H9 (cell line): ENCODE data around the gene PLA2R1. TPM values are rescaled to one million over a fixed set of nuclear protein-coding genes. Genes with fewer than 3 reads are reported as not detected.

Source experiments
- DNase-seq: peaks from one replicate; pipeline ENCODE4 v3.0.0-alpha.2; 2017
- H2AFZ ChIP-seq: one replicate; pipeline ENCODE4 v1.6.1; 2013; ENCODE audit warnings: mild to moderate bottlenecking, low read length, control low read depth, moderate library complexity
- H2AK5ac ChIP-seq: 2 replicates; pipeline ENCODE4 v1.6.1; 2013; ENCODE audit warnings: low read length, control low read depth, mixed read lengths; ENCODE audit not compliant: insufficient read length
- H2BK120ac ChIP-seq: one replicate; pipeline ENCODE4 v1.6.1; 2013; ENCODE audit warnings: low read depth, mild to moderate bottlenecking, low read length, control low read depth, inconsistent platforms; ENCODE audit not compliant: poor library complexity, severe bottlenecking
- H2BK12ac ChIP-seq: 2 replicates; pipeline ENCODE4 v1.6.1; 2013; ENCODE audit warnings: low read length, control low read depth, mixed read lengths, low read depth; ENCODE audit not compliant: insufficient read length
- H2BK15ac ChIP-seq: 2 replicates; pipeline ENCODE4 v1.6.1; 2013; ENCODE audit warnings: low read depth, low read length, control low read depth
- H2BK20ac ChIP-seq: one replicate; pipeline ENCODE4 v1.6.1; 2013; ENCODE audit warnings: low read depth, mild to moderate bottlenecking, low read length, control low read depth, inconsistent platforms; ENCODE audit not compliant: poor library complexity, severe bottlenecking
- H2BK5ac ChIP-seq: 2 replicates; pipeline ENCODE4 v1.6.1; 2013; ENCODE audit warnings: low read length, control low read depth, mixed read lengths; ENCODE audit not compliant: insufficient read length
- H3K14ac ChIP-seq: 2 replicates; pipeline ENCODE4 v1.6.1; 2013; ENCODE audit warnings: low read length, control low read depth; ENCODE audit not compliant: insufficient read depth
- H3K18ac ChIP-seq: 2 replicates; pipeline ENCODE4 v1.6.1; 2013; ENCODE audit warnings: low read depth, mild to moderate bottlenecking, mixed read lengths, low read length, control low read depth; ENCODE audit not compliant: insufficient read length
- H3K23ac ChIP-seq: 2 replicates; pipeline ENCODE4 v1.6.1; 2013; ENCODE audit warnings: low read length, control low read depth, mixed read lengths, low read depth; ENCODE audit not compliant: insufficient read length
- H3K23me2 ChIP-seq: 2 replicates; pipeline ENCODE4 v1.6.1; 2013; ENCODE audit warnings: low read depth, mild to moderate bottlenecking, mixed read lengths, low read length, control low read depth; ENCODE audit not compliant: insufficient read length, poor library complexity, severe bottlenecking
- H3K27ac ChIP-seq: 2 replicates; pipeline ENCODE4 v1.5.1; 2013; ENCODE audit warnings: low read length, control low read depth, mixed read lengths, low read depth; ENCODE audit not compliant: insufficient read length
- H3K27me3 ChIP-seq: 2 replicates; pipeline ENCODE4 v1.6.1; 2013; ENCODE audit warnings: low read length, control low read depth, inconsistent platforms; ENCODE audit not compliant: insufficient read depth
- H3K4ac ChIP-seq: 2 replicates; pipeline ENCODE4 v1.6.1; 2013; ENCODE audit warnings: low read depth, mild to moderate bottlenecking, control low read depth, inconsistent platforms, low read length, moderate library complexity
- H3K4me1 ChIP-seq: 2 replicates; pipeline ENCODE4 v1.6.1; 2013; ENCODE audit warnings: low read length, control low read depth, inconsistent platforms; ENCODE audit not compliant: insufficient read depth
- H3K4me2 ChIP-seq: 2 replicates; pipeline ENCODE4 v1.6.1; 2013; ENCODE audit warnings: low read length, control low read depth, mixed read lengths; ENCODE audit not compliant: insufficient read length, insufficient read depth
- H3K56ac ChIP-seq: 2 replicates; pipeline ENCODE4 v1.6.1; 2013; ENCODE audit warnings: low read depth, mild to moderate bottlenecking, mixed read lengths, low read length, control low read depth; ENCODE audit not compliant: insufficient read length
- H3K79me1 ChIP-seq: 2 replicates; pipeline ENCODE4 v1.6.1; 2013; ENCODE audit warnings: low read depth, mild to moderate bottlenecking, moderate library complexity, low read length, control low read depth, inconsistent platforms; ENCODE audit not compliant: insufficient read depth, poor library complexity, severe bottlenecking
- H3K79me2 ChIP-seq: 2 replicates; pipeline ENCODE4 v1.6.1; 2013; ENCODE audit warnings: low read length, control low read depth, inconsistent platforms; ENCODE audit not compliant: insufficient read depth
- H3K9ac ChIP-seq: 2 replicates; pipeline ENCODE4 v1.6.1; 2013; ENCODE audit warnings: low read length, control low read depth, mixed read lengths; ENCODE audit not compliant: insufficient read length; ENCODE audit errors: extremely low read depth
- H3K9me3 ChIP-seq: one replicate; pipeline ENCODE4 v1.6.1; 2013; ENCODE audit warnings: low read depth, low read length, inconsistent platforms; ENCODE audit not compliant: control insufficient read depth
- H3T11ph ChIP-seq: one replicate; pipeline ENCODE4 v1.6.1; 2013; ENCODE audit warnings: mild to moderate bottlenecking, low read length, control low read depth, inconsistent platforms
- H4K20me1 ChIP-seq: one replicate; pipeline ENCODE4 v1.6.1; 2013; ENCODE audit not compliant: control insufficient read depth, insufficient read length, insufficient read depth
- H4K5ac ChIP-seq: 2 replicates; pipeline ENCODE4 v1.6.1; 2013; ENCODE audit warnings: low read depth, mild to moderate bottlenecking, mixed read lengths, low read length, control low read depth; ENCODE audit not compliant: insufficient read length
- H4K8ac ChIP-seq: replicated peaks from 2 replicates; pipeline ENCODE4 v1.6.1; 2013; ENCODE audit warnings: low read length, control low read depth, mixed read lengths, low read depth; ENCODE audit not compliant: insufficient read length
- H4K91ac ChIP-seq: 2 replicates; pipeline ENCODE4 v1.6.1; 2013; ENCODE audit warnings: low read depth, mild to moderate bottlenecking, moderate library complexity, mixed read lengths, low read length, control low read depth; ENCODE audit not compliant: insufficient read length
- H3K27ac Mint-ChIP-seq, 3 experiments: 2 replicates in 2 of 3; 3 replicates in 1 of 3; pipeline ENCODE4 v1.8.0; 2020 to 2021; ENCODE audit warnings: mixed read lengths in 3 of 3, mild to moderate bottlenecking in 1 of 3, moderate library complexity in 1 of 3
- H3K27me3 Mint-ChIP-seq: 2 replicates; pipeline ENCODE4 v1.8.0; 2021; ENCODE audit warnings: low read depth, mild to moderate bottlenecking, moderate library complexity, mixed read lengths
- H3K36me3 Mint-ChIP-seq, 3 experiments: 2 replicates in 2 of 3; 3 replicates in 1 of 3; pipeline ENCODE4 v1.8.0; 2020 to 2021; ENCODE audit warnings: low read depth in 3 of 3, mixed read lengths in 3 of 3; ENCODE audit not compliant: insufficient read depth in 1 of 3
- H3K4me1 Mint-ChIP-seq, 2 experiments: 2 replicates each; pipeline ENCODE4 v1.8.0; 2020; ENCODE audit warnings: mixed read lengths in 2 of 2
- H3K4me3 Mint-ChIP-seq, 2 experiments: 2 replicates in 1 of 2; 3 replicates in 1 of 2; pipeline ENCODE4 v1.8.0; 2020 to 2021; ENCODE audit warnings: mild to moderate bottlenecking in 2 of 2, mixed read lengths in 2 of 2, moderate library complexity in 1 of 2
- H3K9me3 Mint-ChIP-seq, 2 experiments: 2 replicates in 1 of 2; 3 replicates in 1 of 2; pipeline ENCODE4 v1.8.0; 2020; ENCODE audit warnings: mild to moderate bottlenecking in 2 of 2, mixed read lengths in 2 of 2, moderate library complexity in 1 of 2
- CTCF ChIP-seq: fragments of 200-600 bp; sonication (generic); conservative IDR thresholded peaks from 3 replicates; pipeline ENCODE4 v1.8.0; 2021; ENCODE audit warnings: antibody characterized with exemption, mild to moderate bottlenecking
- WGBS: extraction: QIAGEN DNeasy Blood & Tissue Kit; methylation state at CpG from one replicate; pipeline ENCODE4 v1.1.7; 2013; ENCODE audit warnings: missing lambda C conversion rate, low lambda C conversion rate, mixed read lengths; ENCODE audit not compliant: insufficient read length; ENCODE audit errors: extremely low coverage; 5-methylcytosine and 5-hydroxymethylcytosine counted together
- total RNA-seq: library from RNA; stranded (reverse); gene quantifications from 2 replicates; pipeline ENCODE4 v1.2.1, GENCODE V29; 2021

PLA2R1 gene
- total RNA-seq, 1 experiment from 2014 or later = 0.83 TPM

- Mint-ChIP-seq H3K9me3 (peaks cover 0 to 4% of the 10 kb centered on the region in 2 experiments; a peak in 4 of 5 replicates), H3K27me3 (no peaks in the 10 kb centered on the region), H3K27ac (no peak overlapping the region), H3K4me1 (peaks cover 8% of the 10 kb centered on the region in 2 experiments), H3K36me3 (no peaks in the 10 kb centered on the region), H3K4me3 (no peak overlapping the region)
- H2BK15ac ChIP-seq = no peak overlapping the region
- H2BK12ac ChIP-seq = no peak overlapping the region
- H3T11ph ChIP-seq = no peak overlapping the region
- H4K8ac ChIP-seq = no peak overlapping the region
- H2BK120ac ChIP-seq = no peak overlapping the region
- no peaks in the 10 kb centered on the region for H3K23me2 ChIP-seq
- no peak overlapping the region for H3K14ac ChIP-seq
- H3K56ac ChIP-seq = no peak overlapping the region
- no peak overlapping the region for H3K4me2 ChIP-seq
- H4K20me1 ChIP-seq = no peaks in the 10 kb centered on the region
- no peak for DNase-seq
- no peak overlapping the region for H4K5ac ChIP-seq
- no peak overlapping the region for H2BK5ac ChIP-seq
- H3K23ac ChIP-seq = no peak overlapping the region
- no peaks in the 10 kb centered on the region for H3K4me1 ChIP-seq
- H3K18ac ChIP-seq = no peak overlapping the region
- no peak for TF ChIP-seq CTCF
- H2BK20ac ChIP-seq = no peak overlapping the region
- WGBS = no CpG with 5 or more reads among the region's 1 CpG
- no peaks in the 10 kb centered on the region for H3K79me2 ChIP-seq
- H2AK5ac ChIP-seq = no peak overlapping the region
- no peaks in the 10 kb centered on the region for H3K9me3 ChIP-seq
- no peak overlapping the region for H3K9ac ChIP-seq
- no peak overlapping the region for H3K27ac ChIP-seq
- H3K79me1 ChIP-seq = no peaks in the 10 kb centered on the region
- H4K91ac ChIP-seq = no peak overlapping the region
- H3K4ac ChIP-seq = no peak overlapping the region
- no peak overlapping the region for H2AFZ ChIP-seq
- H3K27me3 ChIP-seq = no peaks in the 10 kb centered on the region
Measured at GRCh38 chr2:159942146-159942545, 120.3 kb downstream of the PLA2R1 start.
